Measurements from ENCODE around the gene RAMP2.

The RAMP2 gene

GRCh38 chr17:42784409-42784808 is 23.4 kb downstream of the RAMP2 start:
- DNase-seq (ENCODE audit: low read depth in 1 of 2, low spot score in 1 of 2) = no peak
- TF ChIP-seq JUND (IDR thresholded peaks at IDR 0.05; ENCODE audit: low read depth) = no peak
- in situ Hi-C loops (cut with HindIII; ENCODE audit: low pct_unique_long_range_greater_than_20kb, low sequenced_read_pairs) = no loop called here

DNA sequence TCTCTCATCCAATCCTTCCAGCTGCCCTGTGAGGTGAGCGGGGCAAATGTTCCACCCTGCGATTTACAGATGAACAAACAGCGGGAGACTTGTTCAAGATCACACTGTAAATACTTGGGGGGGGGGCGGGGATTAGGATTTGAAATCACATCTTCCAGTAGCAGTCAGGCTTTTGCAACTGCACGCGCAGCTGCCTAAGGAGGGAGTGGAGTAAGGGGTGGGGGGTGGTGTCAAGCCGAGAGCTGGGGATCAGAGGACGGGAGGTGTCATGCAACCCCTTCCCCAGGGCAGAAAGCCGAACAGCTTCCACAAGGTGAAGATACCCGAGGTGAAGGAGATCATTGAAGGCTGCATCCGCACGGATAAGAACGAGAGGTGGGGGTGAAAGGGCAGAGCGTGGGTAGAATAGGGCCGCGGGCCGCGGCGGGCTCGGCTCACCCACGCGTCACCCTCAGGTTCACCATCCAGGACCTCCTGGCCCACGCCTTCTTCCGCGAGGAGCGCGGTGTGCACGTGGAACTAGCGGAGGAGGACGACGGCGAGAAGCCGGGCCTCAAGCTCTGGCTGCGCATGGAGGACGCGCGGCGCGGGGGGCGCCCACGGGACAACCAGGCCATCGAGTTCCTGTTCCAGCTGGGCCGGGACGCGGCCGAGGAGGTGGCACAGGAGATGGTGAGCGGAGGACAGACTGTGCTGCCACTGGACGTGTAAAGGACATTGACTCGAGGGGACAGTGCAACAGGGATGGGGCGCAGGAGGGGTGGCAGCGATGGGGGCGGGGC is 24.0 kb downstream of the RAMP2 start:
- in situ Hi-C loops (cut with HindIII; ENCODE audit: low pct_unique_long_range_greater_than_20kb, low sequenced_read_pairs) = no loop called here
- DNase-seq (ENCODE audit: low read depth in 1 of 2, low spot score in 1 of 2) = no peak
- no peak for TF ChIP-seq JUND (IDR thresholded peaks at IDR 0.05; ENCODE audit: low read depth)

- DNase-seq (ENCODE audit: low read depth in 1 of 2, low spot score in 1 of 2) = no peak
- in situ Hi-C loops (cut with HindIII; ENCODE audit: low pct_unique_long_range_greater_than_20kb, low sequenced_read_pairs) = no loop called here
- no peak for TF ChIP-seq JUND (IDR thresholded peaks at IDR 0.05; ENCODE audit: low read depth)
Observed at GRCh38 chr17:42787266-42787665, 26.2 kb downstream of the RAMP2 start.

DNA sequence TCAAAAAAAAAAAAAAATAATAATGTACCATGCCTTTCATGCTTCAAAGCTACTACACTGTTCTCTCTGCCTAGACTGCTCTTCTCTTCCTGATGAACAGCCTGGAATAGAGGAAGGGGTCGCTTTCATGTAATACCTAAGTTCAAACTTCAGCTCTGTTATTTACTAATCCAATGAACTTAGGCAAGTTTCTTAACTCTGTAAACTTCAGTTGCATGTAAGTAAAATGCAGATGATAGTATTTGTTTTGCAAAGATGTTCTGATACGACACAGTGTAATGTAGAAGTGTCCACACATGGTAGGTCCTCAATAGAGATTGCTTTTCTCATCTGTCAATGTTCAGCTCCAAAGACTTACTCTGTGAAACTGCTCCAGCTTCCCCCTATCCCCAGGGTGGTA is 30.9 kb downstream of the RAMP2 start:
- in situ Hi-C loops (cut with HindIII; ENCODE audit: low pct_unique_long_range_greater_than_20kb, low sequenced_read_pairs) = no loop called here
- no peak for TF ChIP-seq JUND (IDR thresholded peaks at IDR 0.05; ENCODE audit: low read depth)
- no peak for DNase-seq (ENCODE audit: low read depth in 1 of 2, low spot score in 1 of 2)

DNA sequence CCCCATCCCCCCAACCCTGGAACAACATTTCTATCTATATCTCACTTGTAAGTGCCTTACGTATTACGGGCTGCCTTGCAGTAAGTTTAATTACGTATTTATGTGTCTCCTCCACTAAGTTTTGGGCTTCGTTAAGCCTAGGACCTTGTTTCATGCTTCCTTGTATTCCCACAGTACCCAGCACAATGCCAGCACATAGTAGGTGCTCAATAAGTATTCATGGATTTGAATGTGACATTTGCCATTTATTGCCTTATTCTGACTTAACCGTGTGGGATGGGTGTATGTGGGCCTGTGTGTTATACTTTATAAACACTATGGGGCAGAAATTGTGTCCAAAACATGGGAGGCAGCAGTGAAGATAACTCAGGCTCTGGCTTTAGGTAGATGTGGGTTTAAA is 31.5 kb downstream of the RAMP2 start:
- in situ Hi-C loops (cut with HindIII; ENCODE audit: low pct_unique_long_range_greater_than_20kb, low sequenced_read_pairs) = no loop called here
- TF ChIP-seq JUND (IDR thresholded peaks at IDR 0.05; ENCODE audit: low read depth) = no peak

DNA sequence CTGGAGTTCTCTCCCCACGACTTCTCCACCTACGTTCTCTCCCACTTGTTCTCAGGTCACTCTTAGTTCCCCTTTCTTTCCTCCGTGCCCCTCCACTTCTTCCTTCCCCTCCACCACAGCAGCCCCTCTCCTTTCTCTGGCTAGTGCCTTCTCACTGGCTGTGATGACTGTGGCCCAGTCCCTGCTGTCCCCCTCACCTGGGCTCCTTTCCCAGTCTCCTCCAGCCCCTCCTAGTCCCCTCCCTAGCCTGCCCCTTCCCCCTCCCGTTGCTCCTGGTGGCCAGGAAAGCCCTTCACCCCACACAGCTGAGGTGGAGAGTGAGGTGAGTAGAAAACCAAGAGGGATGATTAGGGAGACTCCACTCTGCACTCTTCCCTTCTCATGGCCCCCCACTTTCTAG is 34.0 kb downstream of the RAMP2 start:
- DNase-seq (ENCODE audit: low read depth in 1 of 2, low spot score in 1 of 2) = no peak
- no peak for TF ChIP-seq JUND (IDR thresholded peaks at IDR 0.05; ENCODE audit: low read depth)
- in situ Hi-C loops (cut with HindIII; ENCODE audit: low pct_unique_long_range_greater_than_20kb, low sequenced_read_pairs) = no loop called here

More for the DNA sequence above, 31.5 kb downstream of the RAMP2 start:
- DNase-seq (ENCODE audit: low read depth in 1 of 2, low spot score in 1 of 2) = no peak

DNA sequence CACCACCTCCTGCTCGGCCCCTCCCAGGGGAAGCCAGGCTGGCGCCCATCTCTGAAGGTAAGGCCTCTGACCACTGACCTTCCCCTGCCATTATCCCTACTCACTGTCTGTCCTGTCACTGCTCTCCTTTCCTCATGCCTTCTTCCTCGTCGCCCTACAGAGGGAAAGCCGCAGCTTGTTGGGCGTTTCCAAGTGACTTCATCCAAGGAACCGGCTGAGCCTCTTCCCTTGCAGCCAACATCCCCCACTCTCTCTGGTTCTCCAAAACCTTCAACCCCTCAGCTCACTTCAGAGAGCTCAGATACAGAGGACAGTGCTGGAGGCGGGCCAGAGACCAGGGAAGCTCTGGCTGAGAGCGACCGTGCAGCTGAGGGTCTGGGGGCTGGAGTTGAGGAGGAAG is 34.4 kb downstream of the RAMP2 start:
- TF ChIP-seq JUND (IDR thresholded peaks at IDR 0.05; ENCODE audit: low read depth) = no peak
- in situ Hi-C loops (cut with HindIII; ENCODE audit: low pct_unique_long_range_greater_than_20kb, low sequenced_read_pairs) = no loop called here

DNA sequence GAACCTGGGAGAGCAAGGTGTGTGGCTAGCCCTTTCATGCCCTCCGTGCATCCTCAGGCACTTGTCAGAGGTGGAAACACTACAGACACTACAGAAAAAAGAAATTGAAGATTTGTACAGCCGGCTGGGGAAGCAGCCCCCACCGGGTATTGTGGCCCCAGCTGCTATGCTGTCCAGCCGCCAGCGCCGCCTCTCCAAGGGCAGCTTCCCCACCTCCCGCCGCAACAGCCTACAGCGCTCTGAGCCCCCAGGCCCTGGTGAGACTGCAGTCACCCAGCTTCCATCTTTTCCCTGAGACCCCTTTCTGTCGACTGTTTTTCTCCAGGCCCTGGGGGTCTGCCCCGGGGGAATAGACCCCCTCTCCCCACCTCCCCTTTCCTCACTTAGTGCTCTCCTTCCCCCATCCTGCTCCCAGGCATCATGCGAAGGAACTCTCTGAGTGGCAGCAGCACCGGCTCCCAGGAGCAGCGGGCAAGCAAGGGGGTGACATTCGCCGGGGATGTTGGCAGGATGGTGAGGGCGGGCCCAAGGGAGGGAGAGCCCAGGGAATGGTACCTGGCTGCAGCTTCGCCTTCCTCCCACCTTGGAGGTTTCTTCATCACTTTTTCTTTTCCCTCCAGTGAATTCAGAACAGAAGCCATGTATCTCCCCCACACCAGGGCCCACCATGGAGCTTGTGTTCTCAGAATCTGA is 35.2 kb downstream of the RAMP2 start:
- no peak for DNase-seq (ENCODE audit: low read depth in 1 of 2, low spot score in 1 of 2)
- TF ChIP-seq JUND (IDR thresholded peaks at IDR 0.05; ENCODE audit: low read depth) = no peak
- in situ Hi-C loops (cut with HindIII; ENCODE audit: low pct_unique_long_range_greater_than_20kb, low sequenced_read_pairs) = no loop called here

More for the DNA sequence above, 34.4 kb downstream of the RAMP2 start:
- no peak for DNase-seq (ENCODE audit: low read depth in 1 of 2, low spot score in 1 of 2)

- no peak for DNase-seq (ENCODE audit: low read depth in 1 of 2, low spot score in 1 of 2)
- TF ChIP-seq JUND (IDR thresholded peaks at IDR 0.05; ENCODE audit: low read depth) = no peak
- in situ Hi-C loops (cut with HindIII; ENCODE audit: low pct_unique_long_range_greater_than_20kb, low sequenced_read_pairs) = no loop called here
Observed at GRCh38 chr17:42797067-42798007, 36.3 kb downstream of the RAMP2 start.

DNA sequence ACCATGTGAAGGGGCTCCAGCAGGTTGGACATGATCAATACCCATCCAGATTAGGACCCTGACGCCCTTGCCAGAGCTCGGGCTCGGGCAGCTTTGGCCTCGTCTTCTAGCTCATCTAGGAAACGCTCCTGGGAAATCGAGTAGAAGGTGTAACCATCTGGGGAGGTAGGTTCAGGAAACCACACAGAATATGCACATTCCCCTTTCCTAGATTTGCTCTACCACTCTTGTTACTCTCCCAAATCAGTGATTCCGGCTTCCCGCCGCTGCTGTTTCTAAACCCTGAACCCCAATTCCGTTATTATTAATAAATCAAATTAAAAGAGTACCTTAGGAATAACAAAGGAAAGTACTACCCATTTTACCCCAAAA is 37.0 kb downstream of the RAMP2 start:
- no peak for DNase-seq (ENCODE audit: low read depth in 1 of 2, low spot score in 1 of 2)
- in situ Hi-C loops (cut with HindIII; ENCODE audit: low pct_unique_long_range_greater_than_20kb, low sequenced_read_pairs) = no loop called here
- no peak for TF ChIP-seq JUND (IDR thresholded peaks at IDR 0.05; ENCODE audit: low read depth)

GRCh38 chr17:42798383-42799380 is 37.7 kb downstream of the RAMP2 start, which contains the start of the genes CNTD1 and COA3:
Gene CNTD1 (plus strand): TSS chr17:42798861. CDS start chr17:42799068, 207 bp downstream.
Gene COA3 (minus strand): TSS chr17:42798704. CDS start chr17:42798681, 23 bp downstream.
- TF ChIP-seq JUND (IDR thresholded peaks at IDR 0.05; ENCODE audit: low read depth) = no peak
- in situ Hi-C loops (cut with HindIII; ENCODE audit: low pct_unique_long_range_greater_than_20kb, low sequenced_read_pairs) = no loop called here
- DNase-seq (ENCODE audit: low read depth in 1 of 2, low spot score in 1 of 2) = peak; percentile 82 to 94
